ENCODE data around the gene OR2A12. TPM values are rescaled to one million over a fixed set of nuclear protein-coding genes. Genes with fewer than 3 reads are reported as not detected.

OR2A12 gene
- total RNA-seq = not detected
- long read RNA-seq = 0 reads

DNA sequence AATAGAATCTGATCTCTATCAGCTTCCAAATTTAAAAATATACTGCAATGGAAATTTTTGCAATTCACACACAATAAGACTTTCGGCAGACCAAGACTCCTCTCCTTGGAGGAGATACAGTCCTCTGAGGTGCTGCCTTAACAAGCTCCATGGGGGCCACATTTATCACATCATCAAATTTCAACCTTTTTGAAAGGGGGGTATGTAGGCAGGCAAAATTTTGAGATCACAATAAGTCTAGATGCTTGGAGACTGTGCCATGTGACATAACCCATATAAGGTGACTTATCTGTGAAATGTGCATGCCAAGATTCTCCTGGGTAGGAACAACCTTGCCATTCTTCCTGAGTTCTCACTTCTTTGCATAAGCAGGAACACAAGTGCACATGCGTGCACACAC is at the start of gene OR2A12:
Gene OR2A12, plus strand, starts transcription at position 301 of the 400 bp plus-strand sequence. CDS start 8,830 bp downstream, outside the sequence.
- Histone ChIP-seq H3K4me1 (no peaks in the 10 kb centered on the region), H3K36me3 (no peaks in the 10 kb centered on the region), H3K9me3 (no peaks in the 10 kb centered on the region), H3K27me3 (no peaks in the 10 kb centered on the region), H3K4me3 (no peak within 1 kb of the TSS), H3K27ac (no peak within 1 kb of the TSS)
- intact Hi-C loops (cut with DNase I) = no loop called here
- ATAC-seq = no peak
- no peak for DNase-seq
- TF ChIP-seq, protein P1, sequence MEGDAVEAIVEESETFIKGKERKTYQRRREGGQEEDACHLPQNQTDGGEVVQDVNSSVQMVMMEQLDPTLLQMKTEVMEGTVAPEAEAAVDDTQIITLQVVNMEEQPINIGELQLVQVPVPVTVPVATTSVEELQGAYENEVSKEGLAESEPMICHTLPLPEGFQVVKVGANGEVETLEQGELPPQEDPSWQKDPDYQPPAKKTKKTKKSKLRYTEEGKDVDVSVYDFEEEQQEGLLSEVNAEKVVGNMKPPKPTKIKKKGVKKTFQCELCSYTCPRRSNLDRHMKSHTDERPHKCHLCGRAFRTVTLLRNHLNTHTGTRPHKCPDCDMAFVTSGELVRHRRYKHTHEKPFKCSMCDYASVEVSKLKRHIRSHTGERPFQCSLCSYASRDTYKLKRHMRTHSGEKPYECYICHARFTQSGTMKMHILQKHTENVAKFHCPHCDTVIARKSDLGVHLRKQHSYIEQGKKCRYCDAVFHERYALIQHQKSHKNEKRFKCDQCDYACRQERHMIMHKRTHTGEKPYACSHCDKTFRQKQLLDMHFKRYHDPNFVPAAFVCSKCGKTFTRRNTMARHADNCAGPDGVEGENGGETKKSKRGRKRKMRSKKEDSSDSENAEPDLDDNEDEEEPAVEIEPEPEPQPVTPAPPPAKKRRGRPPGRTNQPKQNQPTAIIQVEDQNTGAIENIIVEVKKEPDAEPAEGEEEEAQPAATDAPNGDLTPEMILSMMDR (IDR thresholded peaks at IDR 0.05) = no peak

DNA sequence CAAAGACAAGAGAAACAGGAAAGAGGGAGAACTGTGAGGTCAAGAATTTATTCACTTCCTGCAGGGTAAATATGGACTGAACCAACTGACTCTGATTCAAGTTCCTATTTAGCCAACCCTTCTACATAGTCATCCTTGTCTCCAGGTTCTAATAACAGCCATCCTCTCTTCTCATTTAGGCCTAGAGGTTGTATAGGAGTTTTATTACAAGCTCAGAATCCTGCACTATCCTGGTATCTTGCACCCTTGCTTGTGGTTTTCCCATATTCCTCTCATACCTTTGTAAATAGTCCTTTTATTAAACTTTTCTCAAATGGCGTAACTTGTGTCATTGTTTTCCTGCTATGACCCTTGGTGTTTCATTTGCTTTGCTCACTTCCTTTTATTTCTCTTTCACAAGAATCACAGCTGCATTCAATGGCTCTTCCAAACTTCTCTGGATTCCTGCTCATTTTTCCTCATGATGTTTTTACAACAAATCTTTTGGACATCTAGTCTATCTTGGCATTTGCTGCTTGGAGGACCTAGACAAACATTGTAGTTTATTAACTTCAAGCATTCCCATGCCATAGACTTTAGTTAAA is 49.7 kb upstream of the OR2A12 start:
- Histone ChIP-seq H3K27ac (no peak overlapping the region), H3K4me1 (no peaks in the 10 kb centered on the region), H3K36me3 (no peaks in the 10 kb centered on the region), H3K4me3 (no peak overlapping the region), H3K27me3 (no peaks in the 10 kb centered on the region), H3K9me3 (no peaks in the 10 kb centered on the region)
- DNase-seq (no peak), ATAC-seq (no peak)
- intact Hi-C loops (cut with DNase I) = no loop called here
- TF ChIP-seq, protein P1 (IDR thresholded peaks at IDR 0.05) = no peak

DNA sequence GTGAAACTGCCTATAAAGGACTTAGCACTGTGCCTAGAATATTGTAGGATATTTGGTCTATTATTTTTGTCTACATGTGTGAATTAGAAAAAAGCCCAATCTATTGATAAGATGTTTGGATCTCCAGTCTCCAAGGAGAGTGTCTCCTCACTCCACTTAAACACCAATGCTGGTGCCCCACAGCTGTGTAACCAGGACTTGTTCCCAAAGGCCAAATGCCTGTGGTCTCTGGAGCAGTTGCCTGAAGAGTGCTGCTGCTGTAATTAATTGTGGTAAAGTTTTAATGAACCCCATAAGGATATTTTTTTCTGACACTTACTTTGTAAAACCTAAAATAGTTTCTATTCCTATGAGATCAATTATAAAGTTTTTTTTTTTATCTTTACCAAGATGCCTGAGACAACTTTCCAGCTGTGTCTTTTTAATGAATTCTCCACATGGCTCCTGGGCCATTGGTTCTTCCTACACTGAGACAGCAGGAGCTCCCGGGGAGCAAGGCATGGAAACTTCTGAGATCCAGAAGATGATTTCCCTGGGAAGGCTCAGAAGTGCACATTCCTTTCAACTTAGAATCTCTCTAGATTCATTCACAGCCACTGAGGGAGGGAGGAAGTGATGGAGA is 48.6 kb upstream of the OR2A12 start:
- Histone ChIP-seq H3K4me1 (no peaks in the 10 kb centered on the region), H3K36me3 (no peaks in the 10 kb centered on the region), H3K27ac (peak overlapping the region; percentile 18), H3K9me3 (no peaks in the 10 kb centered on the region), H3K4me3 (no peak overlapping the region), H3K27me3 (no peaks in the 10 kb centered on the region)
- TF ChIP-seq, protein P1 (IDR thresholded peaks at IDR 0.05) = no peak
- DNase-seq = no peak
- ATAC-seq = no peak
- intact Hi-C loops (cut with DNase I) = no loop called here

DNA sequence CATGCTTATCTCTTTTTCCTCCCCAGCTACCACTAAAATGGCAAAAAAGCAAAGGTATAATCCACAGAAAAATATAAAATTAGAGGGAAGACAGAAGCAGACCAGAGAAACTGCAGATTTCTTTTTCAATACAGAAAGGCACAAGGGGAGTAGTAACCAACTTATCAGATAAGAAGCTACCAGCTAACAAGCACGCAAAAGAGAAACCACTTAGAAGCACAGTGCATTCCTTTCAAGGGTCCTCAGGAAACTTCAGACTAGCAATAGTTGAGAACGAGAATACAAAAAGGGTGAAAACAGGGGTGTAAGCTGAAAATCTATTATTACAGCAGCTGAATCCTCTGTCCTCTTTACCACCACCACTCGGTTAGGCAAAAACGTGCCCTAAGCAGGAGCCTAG is 47.2 kb upstream of the OR2A12 start:
- H3K4me3 ChIP-seq = no peak overlapping the region
- TF ChIP-seq, protein P1 (IDR thresholded peaks at IDR 0.05) = no peak
- H3K9me3 ChIP-seq = no peaks in the 10 kb centered on the region
- intact Hi-C loops (cut with DNase I) = no loop called here
- DNase-seq = no peak
- no peaks in the 10 kb centered on the region for H3K36me3 ChIP-seq
- ATAC-seq = no peak
- H3K27me3 ChIP-seq = no peaks in the 10 kb centered on the region
- no peaks in the 10 kb centered on the region for H3K4me1 ChIP-seq
- H3K27ac ChIP-seq = no peak overlapping the region

DNA sequence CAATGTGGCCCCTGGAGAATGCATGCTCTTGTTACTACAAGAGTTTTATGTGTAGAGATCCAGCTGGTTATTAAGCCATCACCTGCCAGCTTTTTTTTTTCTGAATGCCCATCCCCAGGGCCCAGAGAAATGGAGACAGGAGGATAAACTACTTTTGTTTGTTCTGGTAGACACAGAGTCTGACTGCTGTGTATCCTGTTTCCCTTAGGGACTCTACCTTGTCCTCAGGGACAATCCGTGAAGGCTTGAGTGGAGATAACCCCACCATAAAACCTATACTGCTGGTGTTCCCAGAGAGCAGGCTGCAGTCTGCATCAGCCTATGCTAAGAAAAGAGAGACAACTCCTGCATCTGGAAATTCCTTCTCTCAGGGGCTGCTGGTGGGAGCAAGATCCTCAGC is 37.4 kb upstream of the OR2A12 start, which contains the start of gene OR2A5:
Gene OR2A5, plus strand, starts transcription at position 301 of the 400 bp plus-strand sequence. CDS start 1,454 bp downstream, outside the sequence.
- no peaks in the 10 kb centered on the region for H3K27me3 ChIP-seq
- no peaks in the 10 kb centered on the region for H3K9me3 ChIP-seq
- ATAC-seq (no peak), DNase-seq (no peak)
- H3K27ac ChIP-seq = no peak within 1 kb of the TSS
- intact Hi-C loops (cut with DNase I) = no loop called here
- TF ChIP-seq, protein P1 (IDR thresholded peaks at IDR 0.05) = no peak
- H3K36me3 ChIP-seq = no peaks in the 10 kb centered on the region
- no peaks in the 10 kb centered on the region for H3K4me1 ChIP-seq
- no peak within 1 kb of the TSS for H3K4me3 ChIP-seq
